H9 (cell line): ENCODE results near the gene BCAS3. TPM values are rescaled to one million over a fixed set of nuclear protein-coding genes. Genes with fewer than 3 reads are reported as not detected.

ENCODE experiments used
- DNase-seq: peaks from one replicate; pipeline ENCODE4 v3.0.0-alpha.2; 2017
- H2AFZ ChIP-seq: one replicate; pipeline ENCODE4 v1.6.1; 2013; ENCODE audit warnings: mild to moderate bottlenecking, low read length, control low read depth, moderate library complexity
- H2AK5ac ChIP-seq: 2 replicates; pipeline ENCODE4 v1.6.1; 2013; ENCODE audit warnings: low read length, control low read depth, mixed read lengths; ENCODE audit not compliant: insufficient read length
- H2BK120ac ChIP-seq: one replicate; pipeline ENCODE4 v1.6.1; 2013; ENCODE audit warnings: low read depth, mild to moderate bottlenecking, low read length, control low read depth, inconsistent platforms; ENCODE audit not compliant: poor library complexity, severe bottlenecking
- H2BK12ac ChIP-seq: 2 replicates; pipeline ENCODE4 v1.6.1; 2013; ENCODE audit warnings: low read length, control low read depth, mixed read lengths, low read depth; ENCODE audit not compliant: insufficient read length
- H2BK15ac ChIP-seq: 2 replicates; pipeline ENCODE4 v1.6.1; 2013; ENCODE audit warnings: low read depth, low read length, control low read depth
- H2BK20ac ChIP-seq: one replicate; pipeline ENCODE4 v1.6.1; 2013; ENCODE audit warnings: low read depth, mild to moderate bottlenecking, low read length, control low read depth, inconsistent platforms; ENCODE audit not compliant: poor library complexity, severe bottlenecking
- H2BK5ac ChIP-seq: 2 replicates; pipeline ENCODE4 v1.6.1; 2013; ENCODE audit warnings: low read length, control low read depth, mixed read lengths; ENCODE audit not compliant: insufficient read length
- H3K14ac ChIP-seq: 2 replicates; pipeline ENCODE4 v1.6.1; 2013; ENCODE audit warnings: low read length, control low read depth; ENCODE audit not compliant: insufficient read depth
- H3K18ac ChIP-seq: 2 replicates; pipeline ENCODE4 v1.6.1; 2013; ENCODE audit warnings: low read depth, mild to moderate bottlenecking, mixed read lengths, low read length, control low read depth; ENCODE audit not compliant: insufficient read length
- H3K23ac ChIP-seq: 2 replicates; pipeline ENCODE4 v1.6.1; 2013; ENCODE audit warnings: low read length, control low read depth, mixed read lengths, low read depth; ENCODE audit not compliant: insufficient read length
- H3K23me2 ChIP-seq: 2 replicates; pipeline ENCODE4 v1.6.1; 2013; ENCODE audit warnings: low read depth, mild to moderate bottlenecking, mixed read lengths, low read length, control low read depth; ENCODE audit not compliant: insufficient read length, poor library complexity, severe bottlenecking
- H3K27ac ChIP-seq: 2 replicates; pipeline ENCODE4 v1.5.1; 2013; ENCODE audit warnings: low read length, control low read depth, mixed read lengths, low read depth; ENCODE audit not compliant: insufficient read length
- H3K27me3 ChIP-seq: 2 replicates; pipeline ENCODE4 v1.6.1; 2013; ENCODE audit warnings: low read length, control low read depth, inconsistent platforms; ENCODE audit not compliant: insufficient read depth
- H3K4ac ChIP-seq: 2 replicates; pipeline ENCODE4 v1.6.1; 2013; ENCODE audit warnings: low read depth, mild to moderate bottlenecking, control low read depth, inconsistent platforms, low read length, moderate library complexity
- H3K4me1 ChIP-seq: 2 replicates; pipeline ENCODE4 v1.6.1; 2013; ENCODE audit warnings: low read length, control low read depth, inconsistent platforms; ENCODE audit not compliant: insufficient read depth
- H3K4me2 ChIP-seq: 2 replicates; pipeline ENCODE4 v1.6.1; 2013; ENCODE audit warnings: low read length, control low read depth, mixed read lengths; ENCODE audit not compliant: insufficient read length, insufficient read depth
- H3K56ac ChIP-seq: 2 replicates; pipeline ENCODE4 v1.6.1; 2013; ENCODE audit warnings: low read depth, mild to moderate bottlenecking, mixed read lengths, low read length, control low read depth; ENCODE audit not compliant: insufficient read length
- H3K79me1 ChIP-seq: 2 replicates; pipeline ENCODE4 v1.6.1; 2013; ENCODE audit warnings: low read depth, mild to moderate bottlenecking, moderate library complexity, low read length, control low read depth, inconsistent platforms; ENCODE audit not compliant: insufficient read depth, poor library complexity, severe bottlenecking
- H3K79me2 ChIP-seq: 2 replicates; pipeline ENCODE4 v1.6.1; 2013; ENCODE audit warnings: low read length, control low read depth, inconsistent platforms; ENCODE audit not compliant: insufficient read depth
- H3K9ac ChIP-seq: 2 replicates; pipeline ENCODE4 v1.6.1; 2013; ENCODE audit warnings: low read length, control low read depth, mixed read lengths; ENCODE audit not compliant: insufficient read length; ENCODE audit errors: extremely low read depth
- H3K9me3 ChIP-seq: one replicate; pipeline ENCODE4 v1.6.1; 2013; ENCODE audit warnings: low read depth, low read length, inconsistent platforms; ENCODE audit not compliant: control insufficient read depth
- H3T11ph ChIP-seq: one replicate; pipeline ENCODE4 v1.6.1; 2013; ENCODE audit warnings: mild to moderate bottlenecking, low read length, control low read depth, inconsistent platforms
- H4K20me1 ChIP-seq: one replicate; pipeline ENCODE4 v1.6.1; 2013; ENCODE audit not compliant: control insufficient read depth, insufficient read length, insufficient read depth
- H4K5ac ChIP-seq: 2 replicates; pipeline ENCODE4 v1.6.1; 2013; ENCODE audit warnings: low read depth, mild to moderate bottlenecking, mixed read lengths, low read length, control low read depth; ENCODE audit not compliant: insufficient read length
- H4K8ac ChIP-seq: replicated peaks from 2 replicates; pipeline ENCODE4 v1.6.1; 2013; ENCODE audit warnings: low read length, control low read depth, mixed read lengths, low read depth; ENCODE audit not compliant: insufficient read length
- H4K91ac ChIP-seq: 2 replicates; pipeline ENCODE4 v1.6.1; 2013; ENCODE audit warnings: low read depth, mild to moderate bottlenecking, moderate library complexity, mixed read lengths, low read length, control low read depth; ENCODE audit not compliant: insufficient read length
- H3K27ac Mint-ChIP-seq, 3 experiments: 2 replicates in 2 of 3; 3 replicates in 1 of 3; pipeline ENCODE4 v1.8.0; 2020 to 2021; ENCODE audit warnings: mixed read lengths in 3 of 3, mild to moderate bottlenecking in 1 of 3, moderate library complexity in 1 of 3
- H3K27me3 Mint-ChIP-seq: 2 replicates; pipeline ENCODE4 v1.8.0; 2021; ENCODE audit warnings: low read depth, mild to moderate bottlenecking, moderate library complexity, mixed read lengths
- H3K36me3 Mint-ChIP-seq, 3 experiments: 2 replicates in 2 of 3; 3 replicates in 1 of 3; pipeline ENCODE4 v1.8.0; 2020 to 2021; ENCODE audit warnings: low read depth in 3 of 3, mixed read lengths in 3 of 3; ENCODE audit not compliant: insufficient read depth in 1 of 3
- H3K4me1 Mint-ChIP-seq, 2 experiments: 2 replicates each; pipeline ENCODE4 v1.8.0; 2020; ENCODE audit warnings: mixed read lengths in 2 of 2
- H3K4me3 Mint-ChIP-seq, 2 experiments: 2 replicates in 1 of 2; 3 replicates in 1 of 2; pipeline ENCODE4 v1.8.0; 2020 to 2021; ENCODE audit warnings: mild to moderate bottlenecking in 2 of 2, mixed read lengths in 2 of 2, moderate library complexity in 1 of 2
- H3K9me3 Mint-ChIP-seq, 2 experiments: 2 replicates in 1 of 2; 3 replicates in 1 of 2; pipeline ENCODE4 v1.8.0; 2020; ENCODE audit warnings: mild to moderate bottlenecking in 2 of 2, mixed read lengths in 2 of 2, moderate library complexity in 1 of 2
- WGBS: extraction: QIAGEN DNeasy Blood & Tissue Kit; methylation state at CpG from one replicate; pipeline ENCODE4 v1.1.7; 2013; ENCODE audit warnings: missing lambda C conversion rate, low lambda C conversion rate, mixed read lengths; ENCODE audit not compliant: insufficient read length; ENCODE audit errors: extremely low coverage; 5-methylcytosine and 5-hydroxymethylcytosine counted together
- total RNA-seq: library from RNA; stranded (reverse); gene quantifications from 2 replicates; pipeline ENCODE4 v1.2.1, GENCODE V29; 2021
- TF ChIP-seq, protein P1 (sequence below): fragments of 200-600 bp; sonication (generic); conservative IDR thresholded peaks from 3 replicates; pipeline ENCODE4 v1.8.0; 2021; ENCODE audit warnings: antibody characterized with exemption, mild to moderate bottlenecking

Gene BCAS3
- total RNA-seq, 1 experiment from 2014 or later: 22.4 TPM

GRCh38 chr17:61335845-61336655 lies 658.4 kb downstream of the BCAS3 start:
- H3K14ac ChIP-seq: no peak overlapping the region; the same call in 1 of the 2 replicates
- H3K23me2 ChIP-seq: no peaks in the 10 kb centered on the region
- Mint-ChIP-seq H3K36me3 (no peaks in the 10 kb centered on the region), H3K27ac (no peak overlapping the region; a peak in 1 of 7 replicates), H3K4me1 (peaks cover 8 to 10% of the 10 kb centered on the region in 2 experiments), H3K9me3 (no peaks in the 10 kb centered on the region), H3K4me3 (no peak overlapping the region), H3K27me3 (no peaks in the 10 kb centered on the region)
- no peak overlapping the region for H4K5ac ChIP-seq
- no peak overlapping the region for H2AFZ ChIP-seq
- H3T11ph ChIP-seq: no peak overlapping the region
- H3K79me2 ChIP-seq: no peaks in the 10 kb centered on the region
- H3K4ac ChIP-seq: no peak overlapping the region
- no peak overlapping the region for H3K23ac ChIP-seq
- no peak overlapping the region for H2BK20ac ChIP-seq
- no peak overlapping the region for H3K9ac ChIP-seq
- H4K20me1 ChIP-seq: no peaks in the 10 kb centered on the region
- H3K79me1 ChIP-seq: no peaks in the 10 kb centered on the region
- H4K91ac ChIP-seq: no peak overlapping the region
- DNase-seq: no peak
- H3K9me3 ChIP-seq: no peaks in the 10 kb centered on the region
- TF ChIP-seq, protein P1, sequence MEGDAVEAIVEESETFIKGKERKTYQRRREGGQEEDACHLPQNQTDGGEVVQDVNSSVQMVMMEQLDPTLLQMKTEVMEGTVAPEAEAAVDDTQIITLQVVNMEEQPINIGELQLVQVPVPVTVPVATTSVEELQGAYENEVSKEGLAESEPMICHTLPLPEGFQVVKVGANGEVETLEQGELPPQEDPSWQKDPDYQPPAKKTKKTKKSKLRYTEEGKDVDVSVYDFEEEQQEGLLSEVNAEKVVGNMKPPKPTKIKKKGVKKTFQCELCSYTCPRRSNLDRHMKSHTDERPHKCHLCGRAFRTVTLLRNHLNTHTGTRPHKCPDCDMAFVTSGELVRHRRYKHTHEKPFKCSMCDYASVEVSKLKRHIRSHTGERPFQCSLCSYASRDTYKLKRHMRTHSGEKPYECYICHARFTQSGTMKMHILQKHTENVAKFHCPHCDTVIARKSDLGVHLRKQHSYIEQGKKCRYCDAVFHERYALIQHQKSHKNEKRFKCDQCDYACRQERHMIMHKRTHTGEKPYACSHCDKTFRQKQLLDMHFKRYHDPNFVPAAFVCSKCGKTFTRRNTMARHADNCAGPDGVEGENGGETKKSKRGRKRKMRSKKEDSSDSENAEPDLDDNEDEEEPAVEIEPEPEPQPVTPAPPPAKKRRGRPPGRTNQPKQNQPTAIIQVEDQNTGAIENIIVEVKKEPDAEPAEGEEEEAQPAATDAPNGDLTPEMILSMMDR: no peak
- no peak overlapping the region for H2BK5ac ChIP-seq
- H3K27ac ChIP-seq: no peak overlapping the region
- no peak overlapping the region for H2BK120ac ChIP-seq
- H3K4me2 ChIP-seq: no peak overlapping the region
- no peak overlapping the region for H3K56ac ChIP-seq
- no CpG with 5 or more reads among the region's 16 CpGs for WGBS
- H3K27me3 ChIP-seq: no peaks in the 10 kb centered on the region
- H2BK12ac ChIP-seq: no peak overlapping the region
- no peak overlapping the region for H2BK15ac ChIP-seq
- H3K4me1 ChIP-seq: no peaks in the 10 kb centered on the region
- H2AK5ac ChIP-seq: no peak overlapping the region
- H4K8ac ChIP-seq: no peak overlapping the region
- no peak overlapping the region for H3K18ac ChIP-seq
